Measurements from ENCODE around the gene PCNX1.
"Not testable (repeated sequence)": the region's sequence is repeated elsewhere in the genome, so short reads cannot be mapped to it uniquely, and the experiment has no call there.

Gene PCNX1

DNA sequence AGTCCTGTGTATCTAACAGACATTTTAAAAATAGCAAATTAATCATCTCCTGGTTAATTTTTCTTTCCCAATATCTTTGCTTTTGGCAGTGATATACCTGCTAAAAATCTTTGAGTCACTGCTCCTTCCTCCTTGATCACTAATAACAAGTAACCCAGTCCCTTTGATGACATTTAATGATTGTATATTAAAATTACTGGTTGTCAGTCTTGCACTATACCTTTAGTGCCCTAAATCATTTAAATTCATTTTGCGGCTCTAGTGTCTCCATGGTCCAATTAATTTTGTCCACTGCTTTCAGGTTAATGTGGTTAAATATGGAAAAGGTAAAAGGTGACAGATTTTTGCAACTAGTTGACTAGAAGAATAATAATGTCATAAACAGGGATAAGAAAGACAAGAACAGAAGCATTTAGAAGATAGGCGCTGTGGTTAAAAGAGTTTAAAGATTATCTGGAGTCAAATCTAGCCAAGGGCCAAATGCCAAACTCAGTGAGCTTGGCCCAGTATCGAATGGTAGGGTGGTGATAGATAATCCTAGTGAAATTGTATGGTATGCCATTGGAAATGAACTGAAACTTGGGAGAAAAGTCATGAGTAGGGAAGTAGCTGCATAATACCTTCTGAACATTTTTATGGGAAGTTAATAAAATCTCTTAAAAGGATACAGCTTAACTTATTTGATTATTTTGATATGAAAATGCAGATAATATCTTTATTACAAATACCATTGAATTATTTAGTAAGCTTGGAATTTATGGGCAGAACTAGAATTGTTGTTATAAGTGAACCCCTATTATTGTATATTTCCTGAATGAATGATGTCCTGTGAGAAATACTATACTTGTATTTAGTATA, 115.0 kb downstream of the PCNX1 start:
- DNase-seq = no peak

DNA sequence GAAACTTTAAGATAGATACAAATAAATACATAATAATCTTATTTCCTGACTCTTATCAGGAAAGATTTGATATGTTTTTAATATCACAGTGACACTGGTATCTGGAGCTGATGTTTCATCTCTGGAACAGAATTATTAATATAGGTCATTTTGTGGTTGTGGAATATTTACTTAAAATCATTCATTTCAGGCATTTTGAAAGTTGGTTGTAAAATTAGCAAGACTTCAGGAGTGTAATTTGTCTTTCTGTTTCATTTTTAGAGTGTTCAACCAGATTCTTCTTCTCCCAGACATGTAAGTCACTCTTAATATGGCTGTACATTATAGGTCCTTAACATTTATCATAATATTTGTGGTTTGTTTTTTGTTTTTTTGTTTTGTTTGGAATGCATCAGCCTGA, 115.7 kb downstream of the PCNX1 start:
- DNase-seq = no peak

DNA sequence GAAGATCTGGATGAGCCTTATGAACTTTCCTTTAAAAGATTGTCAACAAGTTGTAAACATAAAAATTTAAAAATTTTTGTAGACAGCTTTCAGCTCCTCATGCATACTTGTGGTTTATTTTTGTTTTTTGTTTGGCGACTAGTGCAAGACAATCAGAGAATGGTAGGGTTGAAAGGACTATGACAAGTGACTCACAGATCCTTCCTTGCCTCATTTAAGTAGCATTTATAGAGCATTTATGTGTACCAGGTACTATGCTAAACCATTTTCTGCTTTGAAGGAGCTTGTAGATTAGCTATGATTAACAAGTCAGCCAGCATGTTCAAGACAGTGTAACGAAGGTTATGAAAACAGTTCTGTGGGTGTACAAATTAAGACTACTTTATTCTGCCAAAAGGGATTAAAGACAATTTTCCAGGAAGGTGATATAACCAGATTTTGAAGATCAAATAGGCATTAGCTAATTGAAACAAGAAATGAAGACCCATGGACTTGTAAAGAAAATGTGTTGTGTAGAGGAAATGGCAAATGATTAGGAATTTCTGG, 122.0 kb downstream of the PCNX1 start:
- no peak for DNase-seq

DNA sequence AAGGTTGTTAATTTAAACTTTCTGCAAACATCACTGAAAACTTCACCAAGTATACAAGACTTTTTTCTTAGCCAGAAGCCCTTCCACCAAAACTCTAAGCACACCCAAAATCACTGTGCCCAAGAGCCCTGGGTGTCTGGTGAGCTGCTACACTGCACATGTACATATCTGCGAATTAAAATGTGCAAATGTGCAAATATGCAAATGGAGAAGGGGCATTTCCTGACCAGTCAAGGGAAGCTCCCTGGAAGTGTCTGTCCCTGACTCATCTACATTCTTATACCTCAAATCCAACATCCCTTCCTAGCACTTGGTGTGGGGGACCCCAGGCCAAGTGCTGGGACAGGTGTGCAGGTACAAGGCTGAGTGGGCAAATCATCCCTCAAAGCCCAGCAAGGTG, 123.7 kb downstream of the PCNX1 start:
- no peak for DNase-seq

DNA sequence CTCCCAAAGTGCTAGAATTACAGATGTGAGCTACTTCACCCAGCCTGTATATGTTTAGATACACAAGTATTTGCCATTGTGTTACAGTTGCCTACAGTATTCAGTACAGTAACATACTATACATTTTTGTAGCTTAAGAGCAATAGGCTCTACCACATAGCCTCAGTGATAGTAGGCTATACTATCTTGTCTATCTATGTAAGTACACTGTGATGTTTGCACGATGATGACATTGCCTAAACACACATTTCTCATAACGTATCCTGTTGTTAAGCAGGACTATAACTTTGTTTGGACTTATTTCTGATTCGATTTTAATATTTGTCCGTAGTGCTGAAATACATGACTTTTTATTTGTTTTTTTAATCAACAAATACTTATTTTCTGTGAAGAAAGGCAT, 129.2 kb downstream of the PCNX1 start:
- no peak for DNase-seq

DNA sequence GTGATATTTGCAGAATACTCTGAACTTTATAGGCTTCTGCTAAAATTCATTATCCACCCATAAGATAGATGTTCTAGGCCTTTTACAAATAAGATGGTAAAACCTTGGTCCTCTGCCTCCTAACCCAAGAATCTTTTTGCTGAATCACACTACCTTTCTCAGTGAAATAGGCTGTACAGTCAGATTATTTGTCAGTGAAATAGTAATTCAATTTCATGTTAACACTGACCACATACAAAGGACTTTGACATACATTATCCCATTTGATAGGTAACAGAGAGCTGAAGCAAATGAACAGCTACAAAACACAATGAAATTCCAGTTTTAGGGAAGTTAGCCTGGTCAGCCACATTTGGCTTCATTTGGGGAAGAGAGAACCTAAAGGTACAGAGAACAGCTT, 141.1 kb downstream of the PCNX1 start:
- no peak for DNase-seq

DNA sequence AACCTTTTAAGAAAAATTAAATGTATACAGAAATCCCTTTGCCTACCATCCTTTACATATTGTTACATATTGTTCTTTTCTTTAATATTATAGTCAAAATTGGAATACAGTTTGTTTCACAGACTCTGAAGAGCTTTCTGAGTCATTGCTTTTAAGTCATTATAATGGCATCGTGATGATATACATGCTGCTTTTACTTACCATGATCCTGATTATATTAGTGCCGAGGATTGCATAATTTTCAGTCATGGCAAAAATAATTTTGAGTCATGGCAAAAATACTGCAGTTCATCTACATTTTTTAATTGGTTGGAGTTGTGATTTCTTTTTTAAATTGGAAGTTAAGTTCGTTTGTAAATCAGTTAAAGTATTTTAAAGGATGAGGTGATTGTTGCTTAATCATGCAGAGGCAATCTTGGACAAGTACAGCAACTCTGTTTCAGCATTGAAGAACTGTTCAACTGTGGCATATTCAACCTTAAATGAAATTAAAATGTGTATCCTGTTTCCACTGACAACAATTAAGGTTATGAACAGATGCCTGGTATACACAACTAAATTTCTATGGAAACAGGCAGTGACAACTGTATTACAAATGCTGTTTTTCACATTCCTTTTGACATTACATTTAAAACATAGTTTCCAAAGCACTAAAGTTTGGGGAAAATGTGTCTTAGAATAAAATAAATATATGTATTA, 142.3 kb downstream of the PCNX1 start:
- DNase-seq = no peak

DNA sequence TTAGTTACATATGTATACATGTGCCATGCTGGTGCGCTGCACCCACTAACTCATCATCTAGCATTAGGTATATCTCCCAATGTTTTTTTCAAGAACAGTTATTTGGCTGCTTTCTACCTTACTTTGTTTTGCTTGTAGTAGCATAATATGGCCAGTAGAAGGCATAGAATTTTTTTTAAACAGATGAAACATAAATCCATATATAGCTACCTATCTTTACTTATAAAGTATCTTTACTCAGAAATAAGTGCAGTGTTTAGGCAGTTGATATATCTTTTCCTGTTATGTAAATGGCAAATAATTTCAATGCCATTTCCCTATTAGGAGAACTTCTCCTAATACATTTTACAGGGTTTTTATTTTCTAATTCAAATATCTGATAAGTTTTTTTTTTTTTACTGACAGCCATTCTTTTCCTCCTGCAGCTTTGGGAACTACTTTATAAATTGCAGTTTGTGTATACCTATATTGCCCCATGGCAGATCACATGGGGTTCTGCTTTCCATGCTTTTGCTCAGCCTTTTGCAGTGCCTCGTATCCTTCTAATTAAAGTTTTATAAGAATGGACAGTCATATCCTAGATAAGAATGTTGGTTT, 143.1 kb downstream of the PCNX1 start:
- no peak for DNase-seq

DNA sequence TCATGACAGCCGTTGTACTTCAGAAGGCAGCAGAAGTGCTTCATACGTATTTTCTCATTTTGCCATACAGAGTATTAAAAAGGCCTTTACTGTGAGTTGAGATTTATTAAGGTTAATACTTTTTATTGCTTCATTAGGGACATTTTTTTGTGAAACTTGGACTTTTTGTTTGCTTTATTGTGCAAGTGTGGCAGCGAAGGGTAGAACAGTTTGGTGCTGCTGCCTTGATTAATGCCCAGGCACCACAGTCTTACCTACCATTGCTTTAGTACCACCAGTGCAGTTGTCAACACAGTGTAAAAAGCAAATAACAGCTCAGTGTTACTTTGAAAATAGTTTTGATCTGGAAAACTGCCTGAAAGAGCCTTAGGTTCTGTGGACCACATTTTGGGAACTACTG, 147.4 kb downstream of the PCNX1 start:
- no peak for DNase-seq

DNA sequence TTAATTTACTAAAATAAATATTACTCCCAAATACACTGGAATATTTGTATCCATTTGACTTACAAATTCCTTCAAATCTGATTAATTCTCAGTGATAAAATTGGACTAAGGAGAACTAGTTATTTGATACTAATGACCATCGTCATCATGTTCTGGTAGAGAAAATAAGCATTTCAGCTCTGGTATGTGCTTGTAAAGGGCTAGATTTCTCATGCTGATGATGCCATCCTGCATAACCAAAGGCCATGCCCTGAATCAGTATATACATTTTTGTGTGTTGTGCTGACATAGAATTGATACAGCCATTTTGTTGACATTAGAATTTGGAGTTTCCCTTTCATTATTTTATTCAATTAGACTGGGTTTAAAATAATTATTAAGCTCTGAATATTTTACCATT, 148.9 kb downstream of the PCNX1 start:
- no peak for DNase-seq

DNA sequence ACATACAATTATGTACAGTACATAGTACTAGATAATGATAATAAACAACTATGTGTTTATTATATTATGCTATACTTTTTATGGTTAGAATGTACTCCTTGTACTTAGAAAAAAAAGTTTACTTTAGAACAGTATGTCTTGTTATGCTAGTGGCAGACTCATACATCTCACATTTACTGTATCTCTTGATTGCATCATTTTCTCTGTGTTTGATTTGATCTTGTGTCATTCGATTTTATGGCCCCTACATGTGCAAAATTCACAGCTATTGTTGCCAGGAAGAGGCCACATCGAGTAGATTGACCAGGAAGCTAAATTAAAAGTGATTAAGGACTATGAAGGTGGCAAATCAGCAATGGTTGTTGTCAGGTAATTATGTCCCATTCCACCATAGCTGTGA, 153.0 kb downstream of the PCNX1 start:
- no peak for DNase-seq

DNA sequence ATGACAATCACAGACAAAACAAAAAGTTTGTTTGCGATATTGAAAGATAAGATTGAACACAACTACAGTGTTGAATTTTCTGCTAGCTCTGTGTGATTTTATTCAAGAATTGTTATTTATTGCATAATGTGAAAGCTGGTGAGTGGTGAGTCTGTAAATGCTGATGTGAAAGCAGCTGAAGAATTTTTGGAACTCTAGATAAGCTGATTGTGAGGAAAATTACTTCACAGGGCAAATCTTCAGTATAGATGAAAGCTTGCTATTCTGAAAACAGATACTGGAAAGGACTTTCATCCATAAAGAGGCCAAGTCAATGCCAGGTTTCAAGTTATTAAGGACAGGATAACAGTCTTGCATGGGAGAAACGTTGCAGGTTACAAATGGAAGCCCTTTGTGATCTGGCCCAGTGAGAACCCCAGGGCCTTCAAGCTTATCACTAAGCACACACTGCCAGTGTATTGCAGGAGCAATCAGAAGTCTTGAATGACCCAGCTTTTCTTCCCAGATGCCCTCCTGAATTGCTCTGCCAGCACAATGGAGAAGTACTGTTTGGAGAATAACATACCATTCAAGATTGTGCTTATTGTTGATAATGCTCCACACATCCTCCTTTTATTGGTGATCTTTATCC, 153.7 kb downstream of the PCNX1 start:
- DNase-seq = no peak

DNA sequence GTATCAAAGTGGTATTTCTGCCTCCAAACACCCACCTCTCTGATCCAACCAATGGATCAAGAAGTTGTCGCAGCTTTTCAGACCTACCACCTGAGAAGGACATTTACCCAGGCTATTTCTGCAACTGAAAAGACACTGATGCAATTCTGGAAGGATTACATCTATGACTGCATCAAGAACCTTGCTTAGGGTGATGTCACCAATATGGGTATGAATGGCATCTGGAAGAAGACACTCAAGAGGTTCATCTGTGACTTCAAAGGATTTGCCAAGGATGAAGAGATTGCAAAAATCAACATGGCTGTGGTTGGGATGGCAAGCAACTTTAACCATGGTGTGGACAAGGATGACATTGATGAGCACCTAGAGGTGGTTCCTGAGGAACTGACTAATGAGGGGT, 154.2 kb downstream of the PCNX1 start:
- no peak for DNase-seq

DNA sequence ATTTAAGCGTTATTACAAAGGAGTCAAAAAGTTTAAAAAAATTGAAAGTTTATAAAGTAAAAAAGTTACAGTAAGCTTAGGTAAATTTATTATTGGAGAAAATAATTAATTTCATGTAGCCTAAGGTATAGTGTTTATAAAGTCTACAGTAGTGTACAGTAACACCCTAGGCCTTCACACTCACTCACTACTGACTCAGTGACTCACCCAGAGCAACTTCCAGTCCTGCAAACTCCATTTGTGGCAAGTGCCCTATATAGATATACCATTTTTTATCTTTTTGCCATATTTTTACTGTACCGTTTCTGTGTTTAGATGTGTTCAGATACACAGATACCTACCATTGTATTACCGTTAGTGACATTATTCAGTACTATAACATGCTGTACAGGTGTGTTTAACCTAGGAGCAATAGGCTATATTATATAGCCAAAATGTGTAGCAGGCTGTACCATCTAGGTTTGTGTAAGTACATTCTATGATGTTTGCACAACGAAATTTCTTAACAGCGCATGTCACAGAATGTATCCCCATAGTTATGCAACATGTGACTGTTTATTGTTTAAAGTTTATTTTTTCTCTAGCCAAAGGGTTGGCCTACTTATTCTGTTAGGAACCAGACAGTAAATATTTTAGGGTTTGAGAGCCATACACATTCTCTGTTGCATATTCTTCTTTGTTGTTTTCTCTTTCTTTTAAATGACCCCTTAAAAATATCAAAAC, 155.5 kb downstream of the PCNX1 start:
- DNase-seq = no peak

DNA sequence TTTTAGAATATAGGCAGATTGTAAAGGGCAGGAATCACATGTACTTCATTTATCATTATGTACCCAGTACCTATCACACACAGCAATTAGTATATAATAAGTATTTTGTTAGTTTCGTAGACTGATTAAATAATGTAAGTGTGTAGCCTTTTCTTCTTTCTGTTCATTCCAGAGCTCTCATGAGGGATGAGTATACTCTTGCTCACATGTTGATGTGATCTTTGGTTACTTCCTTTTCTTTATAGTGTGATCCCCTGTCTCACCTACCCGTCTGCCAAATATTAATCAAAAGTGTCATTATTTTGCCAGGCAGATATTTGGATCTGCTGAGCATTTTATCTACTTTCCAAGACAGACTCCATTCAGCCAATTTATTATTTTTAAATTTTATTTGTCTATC, 156.1 kb downstream of the PCNX1 start:
- no peak for DNase-seq

DNA sequence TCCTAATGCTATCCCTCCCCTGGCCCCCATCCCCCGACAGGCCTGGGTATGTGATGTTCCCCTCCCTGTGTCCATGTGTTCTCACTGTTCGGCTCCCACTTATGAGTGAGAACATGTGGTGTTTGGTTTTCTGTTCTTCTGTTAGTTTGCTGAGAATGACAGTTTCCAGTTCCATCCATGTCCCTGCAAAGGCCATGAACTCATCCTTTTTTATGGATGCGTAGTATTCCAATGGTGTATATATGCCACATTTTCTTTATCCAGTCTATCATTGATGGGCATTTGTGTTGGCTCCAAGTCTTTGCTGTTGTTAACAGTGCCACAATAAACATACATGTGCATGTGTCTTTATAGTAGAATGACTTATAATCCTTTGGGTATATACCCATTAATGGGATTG, 157.5 kb downstream of the PCNX1 start:
- DNase-seq = not testable (repeated sequence)

DNA sequence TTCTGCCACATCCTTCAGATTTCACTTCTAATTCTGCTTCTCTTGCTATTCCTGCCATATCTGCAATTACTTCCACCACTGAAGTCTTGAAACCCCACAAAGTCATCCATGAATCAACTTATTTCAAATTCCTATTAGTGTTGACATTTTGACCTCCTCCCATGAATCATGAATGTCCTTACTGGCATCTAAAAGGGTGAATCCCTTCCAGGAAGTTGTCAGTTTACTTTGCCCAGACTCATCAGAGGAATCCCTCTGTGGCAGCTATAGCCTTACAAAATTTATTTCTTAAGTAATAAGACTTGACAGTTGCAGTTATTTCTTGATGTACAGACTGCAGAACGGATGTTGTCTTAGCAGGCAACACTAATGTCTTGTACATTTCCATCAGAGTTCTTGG, 162.9 kb downstream of the PCNX1 start:
- no peak for DNase-seq

DNA sequence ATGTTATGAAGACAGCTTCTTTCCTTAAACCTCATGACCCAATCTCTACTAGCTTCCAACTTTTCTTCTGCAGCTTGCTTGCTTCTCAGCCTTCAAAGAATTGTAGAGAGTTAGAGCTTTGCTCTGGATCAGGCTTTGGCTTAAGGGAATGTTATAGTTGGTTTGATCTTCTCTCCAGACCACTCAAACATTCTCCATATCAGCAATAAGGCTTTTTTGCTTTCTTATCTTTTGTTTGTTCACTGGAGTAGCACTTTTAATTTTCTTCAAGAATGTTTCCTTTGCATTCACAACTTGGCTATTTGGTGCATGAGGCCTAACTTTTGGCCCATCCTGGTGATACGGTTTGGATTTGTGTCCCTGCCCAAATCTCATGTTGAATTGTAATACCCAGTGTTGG, 163.8 kb downstream of the PCNX1 start:
- DNase-seq = no peak

DNA sequence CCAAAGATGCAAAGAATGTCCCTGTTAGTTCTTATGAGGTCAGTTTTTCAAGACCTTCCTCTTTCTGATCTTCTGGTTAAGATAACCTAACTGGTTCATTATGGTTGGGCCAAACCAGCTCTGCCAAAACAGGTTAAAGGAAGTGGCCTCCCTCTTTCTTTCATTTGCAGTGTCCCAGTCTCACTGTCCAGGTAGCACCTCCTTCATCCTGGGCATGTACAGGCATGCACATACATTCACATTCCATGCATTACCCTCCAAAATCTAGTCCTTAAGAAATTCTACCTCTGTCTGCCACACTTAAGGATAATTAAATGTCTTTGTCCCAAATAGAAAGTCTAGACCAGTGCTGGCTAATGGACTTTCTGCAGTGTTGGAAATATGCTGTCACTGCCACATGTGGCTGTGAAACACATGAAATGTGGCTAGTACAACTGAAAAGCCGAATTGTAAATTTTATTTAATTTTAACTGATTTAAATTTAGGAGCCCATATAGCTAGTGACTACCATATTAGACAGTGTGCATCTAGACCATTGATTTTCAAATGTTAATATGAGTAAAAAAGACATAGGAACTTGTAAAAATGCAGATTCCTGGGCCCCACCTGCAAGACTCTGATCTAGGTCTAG, 169.3 kb downstream of the PCNX1 start:
- DNase-seq = no peak

DNA sequence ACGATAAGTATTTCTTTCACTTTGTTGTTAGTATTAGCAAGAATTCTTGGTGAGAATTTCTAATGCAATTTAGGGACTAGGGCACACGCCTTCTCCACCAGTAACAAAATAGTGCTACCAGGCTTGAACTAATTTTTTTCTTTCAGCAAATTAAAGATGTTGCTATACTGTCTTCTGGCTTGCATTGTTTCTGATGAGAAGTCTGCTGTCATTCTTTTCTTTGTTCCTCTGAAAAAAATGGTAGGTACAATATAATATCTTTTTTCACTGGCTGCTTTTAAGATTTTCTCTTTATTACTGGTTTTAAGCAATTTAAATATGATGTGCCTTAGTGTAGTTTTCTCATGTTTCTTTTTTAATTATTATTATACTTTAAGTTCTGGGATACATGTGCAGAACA, 171.2 kb downstream of the PCNX1 start:
- no peak for DNase-seq

DNA sequence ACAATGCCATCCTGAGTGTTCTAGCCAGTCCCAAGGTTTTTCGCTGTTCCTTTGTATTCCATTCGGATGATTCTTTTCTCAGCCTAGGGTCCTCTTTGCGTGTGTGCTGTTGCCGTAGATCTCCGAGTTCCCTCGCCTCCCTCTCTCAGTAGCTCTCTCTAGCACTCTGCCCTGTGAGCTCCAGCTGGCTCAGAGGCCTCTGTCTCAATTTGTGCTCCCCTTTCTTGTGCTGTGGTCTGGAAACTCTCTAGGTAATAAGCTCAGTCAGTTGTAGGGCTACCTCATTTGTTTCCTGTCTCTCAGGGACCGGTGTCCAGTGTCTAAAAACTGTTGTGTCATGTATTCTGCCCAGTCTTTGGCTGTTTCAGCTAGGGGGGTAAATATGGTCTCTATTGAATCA, 179.3 kb downstream of the PCNX1 start:
- DNase-seq = no peak

DNA sequence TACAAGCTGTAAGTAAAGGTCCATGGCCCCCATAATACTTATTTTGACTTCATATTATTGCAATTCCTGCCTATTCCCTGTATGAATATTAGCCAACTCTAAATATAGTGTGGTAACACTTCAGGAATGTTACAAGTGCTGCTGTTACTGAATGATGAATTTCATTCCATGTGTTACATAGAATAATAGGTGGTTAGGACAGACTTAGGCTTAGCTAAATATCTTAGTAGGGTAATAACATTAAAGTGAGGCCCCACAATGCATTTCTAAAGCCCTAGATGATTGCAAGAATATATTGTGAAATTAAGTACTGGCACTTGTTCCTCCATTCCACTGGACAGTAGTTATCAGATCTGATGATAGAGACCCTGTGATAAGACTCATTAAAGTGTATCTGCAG, 182.7 kb downstream of the PCNX1 start:
- DNase-seq = no peak
